HEK293T (cell line): ENCODE measurements around the gene PIP5K1B.

ENCODE experiments used
- BHLHE40 ChIP-seq: fragments of 450-650 bp; IDR thresholded peaks from 2 replicates; pipeline ENCODE4 v1.6.1; 2016; ENCODE audit warnings: mild to moderate bottlenecking, moderate library complexity, borderline replicate concordance
- FOXM1 ChIP-seq: fragments of 450-650 bp; IDR thresholded peaks from 2 replicates; pipeline ENCODE4 v1.6.1; 2017; ENCODE audit warnings: mild to moderate bottlenecking, borderline replicate concordance
- SP1 ChIP-seq: fragments of 450-650 bp; IDR thresholded peaks from 2 replicates; pipeline ENCODE4 v1.6.1; 2017

DNA sequence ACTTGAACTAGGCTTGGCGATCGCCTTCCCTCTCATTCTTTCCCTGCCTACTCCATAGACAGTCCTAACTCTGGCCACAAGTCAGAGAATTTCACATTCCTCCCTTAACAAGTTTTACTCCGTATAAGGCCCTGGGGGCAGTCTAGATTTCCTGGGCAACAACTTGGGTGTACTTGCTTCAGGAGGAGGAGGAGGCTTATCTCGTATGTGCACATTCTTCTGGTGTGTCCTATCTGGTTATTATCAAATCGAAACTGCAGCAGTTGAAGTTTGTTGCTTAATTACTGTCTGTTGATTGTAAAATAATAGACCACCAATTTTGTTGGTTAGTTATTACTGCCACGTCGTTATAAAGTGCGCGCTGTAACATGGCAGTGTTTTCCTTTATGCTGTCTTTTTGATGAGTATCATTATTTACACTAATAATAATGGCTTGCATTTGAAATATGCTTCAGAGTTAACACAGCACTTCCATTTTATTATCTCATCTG is 42.0 kb downstream of the PIP5K1B start:
- TF ChIP-seq SP1 = no peak
- no peak for TF ChIP-seq BHLHE40
- TF ChIP-seq FOXM1 = no peak
